NCI-H524 (cell line): ENCODE data around the gene MOSPD3.

Experiments
- DNase-seq, 2 experiments: peaks; one replicate each; lab custom pipeline; 2025; lab: John Stamatoyannopoulos, UW

Gene MOSPD3

GRCh38 chr7:100575746-100576383 lies 36.5 kb upstream of the MOSPD3 start:
- DNase-seq, result no peak

- no peak for DNase-seq
Measured at GRCh38 chr7:100576384-100576993, 35.9 kb upstream of the MOSPD3 start.

- DNase-seq, result no peak
Measured at GRCh38 chr7:100577103-100577502, 35.2 kb upstream of the MOSPD3 start.

- DNase-seq, result no peak
Measured at GRCh38 chr7:100577507-100577906, 34.8 kb upstream of the MOSPD3 start.

- no peak for DNase-seq
Measured at GRCh38 chr7:100578246-100579183, 33.8 kb upstream of the MOSPD3 start.

GRCh38 chr7:100580466-100581283 lies 31.7 kb upstream of the MOSPD3 start:
- no peak for DNase-seq

GRCh38 chr7:100582041-100582579 lies 30.2 kb upstream of the MOSPD3 start:
- DNase-seq, result peak in 1 of 2 experiments; percentile 23

- no peak for DNase-seq
Measured at GRCh38 chr7:100582650-100583049, 29.7 kb upstream of the MOSPD3 start.

- no peak for DNase-seq
Measured at GRCh38 chr7:100583132-100584053, 28.9 kb upstream of the MOSPD3 start.

GRCh38 chr7:100584054-100584682 lies 28.2 kb upstream of the MOSPD3 start:
- DNase-seq, result peak; percentile 16 to 43

- DNase-seq, result peak in 1 of 2 experiments; percentile 20
Measured at GRCh38 chr7:100584683-100585510, 27.4 kb upstream of the MOSPD3 start.

GRCh38 chr7:100585511-100586265 lies 26.7 kb upstream of the MOSPD3 start, which contains the start of gene LRCH4:
Gene LRCH4 (minus strand): TSS chr7:100586129. CDS start chr7:100586100, 29 bp downstream.
- peak in 1 of 2 experiments; percentile 36 for DNase-seq

- DNase-seq, result peak; percentile 99
Measured at GRCh38 chr7:100586266-100587025, 25.9 kb upstream of the MOSPD3 start, which contains the start of gene FBXO24. Gene FBXO24 (plus strand): TSS chr7:100586328. CDS start chr7:100586626, 298 bp downstream.

- DNase-seq, result peak in 1 of 2 experiments; percentile 42
Measured at GRCh38 chr7:100588438-100588837, 23.9 kb upstream of the MOSPD3 start.

- DNase-seq, result no peak
Measured at GRCh38 chr7:100589341-100589947, 22.9 kb upstream of the MOSPD3 start.

GRCh38 chr7:100590077-100590737 lies 22.1 kb upstream of the MOSPD3 start:
- no peak for DNase-seq
